GM12801 (cell line): ENCODE measurements around the gene SLC46A2.

Experiments
- TF ChIP-seq, protein P1 (sequence below): IDR thresholded peaks from one replicate; pipeline ENCODE4 v1.5.1; 2011; ENCODE audit warnings: control low read depth; ENCODE audit not compliant: insufficient read length; ENCODE audit errors: extremely low read depth

Gene SLC46A2

DNA sequence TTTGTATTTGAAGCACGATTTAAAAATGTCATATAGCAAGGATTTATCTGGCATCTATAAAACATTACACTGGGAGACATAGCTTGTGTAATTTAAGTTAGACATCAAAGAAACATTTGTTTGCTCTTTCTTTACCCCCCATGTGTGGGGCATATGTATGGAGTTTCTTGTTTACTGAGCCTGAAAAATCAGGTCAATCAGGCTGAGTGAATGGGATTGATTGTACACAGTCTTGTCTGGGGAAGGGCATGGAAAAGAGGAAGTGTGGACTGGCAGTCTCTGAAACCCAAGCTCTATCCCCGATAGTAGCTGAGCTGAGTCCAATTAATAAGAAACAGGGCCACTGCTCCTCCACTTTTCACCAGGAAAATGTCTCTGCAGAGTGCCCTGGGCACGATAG is 49.4 kb downstream of the SLC46A2 start:
- TF ChIP-seq, protein P1, sequence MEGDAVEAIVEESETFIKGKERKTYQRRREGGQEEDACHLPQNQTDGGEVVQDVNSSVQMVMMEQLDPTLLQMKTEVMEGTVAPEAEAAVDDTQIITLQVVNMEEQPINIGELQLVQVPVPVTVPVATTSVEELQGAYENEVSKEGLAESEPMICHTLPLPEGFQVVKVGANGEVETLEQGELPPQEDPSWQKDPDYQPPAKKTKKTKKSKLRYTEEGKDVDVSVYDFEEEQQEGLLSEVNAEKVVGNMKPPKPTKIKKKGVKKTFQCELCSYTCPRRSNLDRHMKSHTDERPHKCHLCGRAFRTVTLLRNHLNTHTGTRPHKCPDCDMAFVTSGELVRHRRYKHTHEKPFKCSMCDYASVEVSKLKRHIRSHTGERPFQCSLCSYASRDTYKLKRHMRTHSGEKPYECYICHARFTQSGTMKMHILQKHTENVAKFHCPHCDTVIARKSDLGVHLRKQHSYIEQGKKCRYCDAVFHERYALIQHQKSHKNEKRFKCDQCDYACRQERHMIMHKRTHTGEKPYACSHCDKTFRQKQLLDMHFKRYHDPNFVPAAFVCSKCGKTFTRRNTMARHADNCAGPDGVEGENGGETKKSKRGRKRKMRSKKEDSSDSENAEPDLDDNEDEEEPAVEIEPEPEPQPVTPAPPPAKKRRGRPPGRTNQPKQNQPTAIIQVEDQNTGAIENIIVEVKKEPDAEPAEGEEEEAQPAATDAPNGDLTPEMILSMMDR: no peak

DNA sequence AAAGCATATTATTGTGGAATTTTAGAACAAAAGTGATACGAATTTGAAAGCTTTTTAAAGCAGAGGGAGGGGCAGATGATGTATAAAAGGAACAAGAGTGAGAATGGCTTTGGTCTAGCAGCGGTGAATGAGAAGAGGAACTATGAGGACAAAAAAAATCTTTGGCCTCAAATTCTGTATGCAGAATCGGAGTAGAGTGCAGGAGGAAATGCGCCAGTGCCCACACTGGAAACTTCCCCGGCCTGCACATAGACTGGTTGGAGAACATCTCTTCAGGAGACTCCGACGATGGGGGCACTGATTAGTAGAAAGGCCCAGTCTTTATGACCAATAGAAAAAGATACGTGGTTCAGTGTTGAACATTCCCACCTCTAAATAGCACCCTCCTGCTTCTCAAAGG is 51.3 kb downstream of the SLC46A2 start:
- TF ChIP-seq, protein P1: no peak

DNA sequence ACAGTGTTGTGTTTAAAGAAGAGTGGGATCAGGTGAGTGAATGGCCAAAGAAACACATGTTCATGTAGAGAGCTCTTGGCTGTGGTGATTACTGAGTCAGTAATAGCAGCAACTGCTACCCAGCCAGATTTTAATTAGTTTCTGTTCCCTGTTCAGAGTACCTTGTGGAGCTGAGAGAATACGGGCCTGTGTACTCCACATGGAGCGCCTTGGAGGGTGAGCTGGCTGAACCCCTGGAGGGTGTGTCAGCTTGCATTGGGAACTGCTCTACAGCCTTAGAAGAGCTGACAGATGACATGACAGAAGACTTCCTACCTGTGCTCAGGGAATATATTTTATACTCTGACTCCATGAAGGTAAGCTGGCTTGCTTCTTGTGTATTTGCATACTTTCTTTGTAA is 52.3 kb downstream of the SLC46A2 start:
- TF ChIP-seq, protein P1: no peak

DNA sequence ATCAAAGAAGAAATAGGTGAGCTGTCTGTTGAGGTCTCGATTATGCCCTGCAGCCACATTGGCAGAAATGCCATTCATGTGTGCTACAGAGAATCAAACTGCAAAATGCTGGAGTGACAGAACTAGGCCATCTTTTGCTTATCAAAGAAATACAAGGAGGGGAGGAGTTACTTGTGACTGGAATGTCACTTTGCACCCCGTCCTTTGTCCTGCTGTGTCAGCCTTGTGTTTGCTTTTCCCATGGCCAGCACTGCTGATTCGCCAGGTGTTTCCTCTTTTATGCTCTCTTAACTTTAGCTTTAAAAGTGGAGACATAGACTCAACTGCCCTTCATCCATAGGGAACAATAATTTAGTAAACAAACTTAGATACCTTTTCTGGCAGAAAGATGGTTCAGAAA is 54.3 kb downstream of the SLC46A2 start:
- TF ChIP-seq, protein P1: no peak

DNA sequence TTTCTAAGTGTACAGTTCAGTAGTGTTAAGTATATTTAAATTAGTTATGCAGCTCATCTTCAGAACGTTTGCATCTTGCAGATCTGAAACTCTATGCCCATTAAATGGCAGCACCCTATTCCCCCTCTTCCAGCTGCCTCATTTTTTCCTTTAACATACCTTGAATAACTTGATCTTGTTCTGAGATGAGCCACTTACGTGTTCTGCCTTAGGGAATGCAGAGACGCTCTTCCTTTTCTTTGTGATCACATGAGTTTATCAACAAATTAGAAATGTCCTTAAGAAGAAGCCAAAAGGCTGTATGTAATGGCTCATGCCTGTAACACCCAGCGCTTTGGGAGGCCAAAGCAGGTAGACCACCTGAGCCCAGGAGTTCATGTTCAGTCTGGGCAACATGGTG is 57.6 kb downstream of the SLC46A2 start:
- TF ChIP-seq, protein P1: no peak

DNA sequence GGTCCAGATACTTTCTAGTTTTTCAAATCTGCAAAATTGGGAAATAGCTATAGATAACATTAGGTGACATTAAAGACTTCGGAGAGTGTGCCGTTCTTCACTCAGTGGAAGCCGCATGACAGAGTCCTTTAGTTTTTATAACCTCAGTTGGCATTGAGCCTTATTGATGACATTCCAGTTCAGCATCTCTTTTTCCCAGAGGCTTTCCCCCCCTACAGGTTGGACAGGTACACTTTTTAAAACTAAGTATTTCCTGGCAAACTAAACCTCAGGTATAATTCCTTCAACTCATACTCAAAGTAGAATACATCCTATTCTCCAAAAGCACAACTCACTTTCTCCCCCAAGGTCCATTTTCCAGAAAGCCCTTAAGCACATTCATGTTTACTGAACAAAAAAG is 58.7 kb downstream of the SLC46A2 start:
- TF ChIP-seq, protein P1: no peak

DNA sequence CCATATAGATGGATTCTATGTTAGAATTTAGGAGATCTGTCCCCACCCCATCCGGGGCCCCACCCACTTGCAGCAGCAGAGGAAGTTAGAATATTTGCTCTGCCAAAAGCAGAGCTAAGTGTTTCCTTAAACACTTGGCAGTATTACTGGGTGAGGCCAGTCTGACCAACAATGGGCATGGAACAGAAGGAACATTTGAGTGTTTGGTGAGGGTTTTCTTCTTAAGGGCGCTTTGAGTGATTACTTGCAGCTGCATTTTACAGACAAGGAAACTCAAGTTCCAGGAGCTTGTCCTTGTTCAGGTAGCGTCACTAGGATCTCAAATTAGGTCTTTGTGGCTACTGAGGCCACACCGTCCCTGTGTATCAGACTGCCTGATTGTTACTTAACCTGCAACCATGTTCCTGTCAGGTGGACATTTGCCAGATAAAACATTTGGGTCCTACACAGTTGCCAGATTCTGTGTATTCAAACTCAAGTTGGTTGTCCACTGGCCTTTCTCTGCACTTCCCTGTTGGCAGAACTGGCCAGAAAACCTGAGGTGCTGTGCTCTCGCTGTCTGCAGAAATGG is 59.3 kb downstream of the SLC46A2 start:
- TF ChIP-seq, protein P1: no peak
